ENCODE data around the gene COL28A1. TPM values are rescaled to one million over a fixed set of nuclear protein-coding genes. Genes with fewer than 3 reads are reported as not detected.
"Not testable (repeated sequence)": the region's sequence is repeated elsewhere in the genome, so short reads cannot be mapped to it uniquely, and the experiment has no call there.

Gene COL28A1
- total RNA-seq, 2 donors from 2014 or later: 0.09 TPM; not detected in 1

GRCh38 chr7:7424151-7424873 lies 111.4 kb downstream of the COL28A1 start:
- peak overlapping the region in 1 of 2 donors; percentile 57 for H3K27ac Mint-ChIP-seq
- ATAC-seq (peak; percentile 83 to 94), DNase-seq (ENCODE audit: low spot score in 2 of 2) (peak in 1 of 2 donors; percentile 41)
- H3K9me3 Mint-ChIP-seq: no peaks in the 10 kb centered on the region
- H3K36me3 Mint-ChIP-seq: no peaks in the 10 kb centered on the region

- H3K9me3 Mint-ChIP-seq: no peaks in the 10 kb centered on the region
- ATAC-seq (no peak), DNase-seq (ENCODE audit: low spot score in 2 of 2) (no peak)
- no peaks in the 10 kb centered on the region for H3K36me3 Mint-ChIP-seq
- H3K27ac Mint-ChIP-seq: no peak overlapping the region
Measured at GRCh38 chr7:7422641-7423040, 113.0 kb downstream of the COL28A1 start.

GRCh38 chr7:7421826-7422225 lies 113.8 kb downstream of the COL28A1 start:
- DNase-seq (ENCODE audit: low spot score in 2 of 2) (no peak), ATAC-seq (no peak)
- Mint-ChIP-seq H3K27ac (no peak overlapping the region), H3K36me3 (no peaks in the 10 kb centered on the region), H3K9me3 (no peaks in the 10 kb centered on the region)

GRCh38 chr7:7418997-7419396 lies 116.7 kb downstream of the COL28A1 start:
- Mint-ChIP-seq H3K27ac (no peak overlapping the region), H3K36me3 (no peaks in the 10 kb centered on the region), H3K9me3 (no peaks in the 10 kb centered on the region)
- ATAC-seq (no peak), DNase-seq (ENCODE audit: low spot score in 2 of 2) (no peak)

- H3K27ac Mint-ChIP-seq: no peak overlapping the region
- H3K36me3 Mint-ChIP-seq: no peaks in the 10 kb centered on the region
- DNase-seq (ENCODE audit: low spot score in 2 of 2) (no peak), ATAC-seq (no peak)
- H3K9me3 Mint-ChIP-seq: no peaks in the 10 kb centered on the region
Measured at GRCh38 chr7:7417851-7418250, 117.8 kb downstream of the COL28A1 start.

- Mint-ChIP-seq H3K36me3 (no peaks in the 10 kb centered on the region), H3K9me3 (no peaks in the 10 kb centered on the region), H3K27ac (no peak overlapping the region)
- ATAC-seq: no peak
- no peak for DNase-seq (ENCODE audit: low spot score in 2 of 2)
Measured at GRCh38 chr7:7417414-7417813, 118.3 kb downstream of the COL28A1 start.

- ATAC-seq: peak; percentile 79 to 83
- no peaks in the 10 kb centered on the region for H3K36me3 Mint-ChIP-seq
- no peaks in the 10 kb centered on the region for H3K9me3 Mint-ChIP-seq
- H3K27ac Mint-ChIP-seq: no peak overlapping the region
- DNase-seq (ENCODE audit: low spot score in 2 of 2): no peak
Measured at GRCh38 chr7:7416031-7416858, 119.4 kb downstream of the COL28A1 start.

- Mint-ChIP-seq H3K9me3 (no peaks in the 10 kb centered on the region), H3K36me3 (no peaks in the 10 kb centered on the region), H3K27ac (no peak overlapping the region)
- no peak for DNase-seq (ENCODE audit: low spot score in 2 of 2)
- no peak for ATAC-seq
Measured at GRCh38 chr7:7414791-7415603, 120.7 kb downstream of the COL28A1 start.

- Mint-ChIP-seq H3K36me3 (peaks cover 5 to 6% of the 10 kb centered on the region in 2 donors), H3K27ac (no peak overlapping the region), H3K9me3 (peaks cover 5 to 6% of the 10 kb centered on the region in 2 donors)
- ATAC-seq: no peak
- no peak for DNase-seq (ENCODE audit: low spot score in 2 of 2)
Measured at GRCh38 chr7:7408001-7408770, 127.5 kb downstream of the COL28A1 start.

- Mint-ChIP-seq H3K36me3 (peaks cover 5 to 6% of the 10 kb centered on the region in 2 donors), H3K9me3 (peaks cover 5 to 6% of the 10 kb centered on the region in 2 donors), H3K27ac (no peak overlapping the region)
- ATAC-seq: no peak
- no peak for DNase-seq (ENCODE audit: low spot score in 2 of 2)
Measured at GRCh38 chr7:7405461-7405860, 130.2 kb downstream of the COL28A1 start.

GRCh38 chr7:7399707-7400106 lies 136.0 kb downstream of the COL28A1 start:
- H3K27ac Mint-ChIP-seq: no peak overlapping the region
- DNase-seq (ENCODE audit: low spot score in 2 of 2) (no peak), ATAC-seq (no peak)
- H3K9me3 Mint-ChIP-seq: no peaks in the 10 kb centered on the region
- H3K36me3 Mint-ChIP-seq: no peaks in the 10 kb centered on the region

- ATAC-seq (no peak), DNase-seq (ENCODE audit: low spot score in 2 of 2) (no peak)
- Mint-ChIP-seq H3K27ac (no peak overlapping the region), H3K9me3 (peaks cover 20 to 23% of the 10 kb centered on the region in 2 donors), H3K36me3 (peaks cover 20 to 24% of the 10 kb centered on the region in 2 donors)
Measured at GRCh38 chr7:7395785-7396184, 139.9 kb downstream of the COL28A1 start.

GRCh38 chr7:7388164-7388563 lies 147.5 kb downstream of the COL28A1 start:
- Mint-ChIP-seq H3K36me3 (peaks cover 20 to 24% of the 10 kb centered on the region in 2 donors), H3K9me3 (peaks cover 20 to 25% of the 10 kb centered on the region in 2 donors)
- not testable (repeated sequence) for ATAC-seq; H3K27ac Mint-ChIP-seq; DNase-seq (ENCODE audit: low spot score in 2 of 2)

- no peaks in the 10 kb centered on the region for H3K9me3 Mint-ChIP-seq
- no peak overlapping the region for H3K27ac Mint-ChIP-seq
- no peak for DNase-seq (ENCODE audit: low spot score in 2 of 2)
- no peaks in the 10 kb centered on the region for H3K36me3 Mint-ChIP-seq
- ATAC-seq: no peak
Measured at GRCh38 chr7:7385421-7385820, 150.3 kb downstream of the COL28A1 start.

GRCh38 chr7:7384228-7384627 lies 151.4 kb downstream of the COL28A1 start:
- no peak overlapping the region for H3K27ac Mint-ChIP-seq
- no peak for DNase-seq (ENCODE audit: low spot score in 2 of 2)
- H3K9me3 Mint-ChIP-seq: no peaks in the 10 kb centered on the region
- ATAC-seq: no peak
- no peaks in the 10 kb centered on the region for H3K36me3 Mint-ChIP-seq

- no peaks in the 10 kb centered on the region for H3K9me3 Mint-ChIP-seq
- H3K36me3 Mint-ChIP-seq: no peaks in the 10 kb centered on the region
- no peak for ATAC-seq
- no peak overlapping the region for H3K27ac Mint-ChIP-seq
- no peak for DNase-seq (ENCODE audit: low spot score in 2 of 2)
Measured at GRCh38 chr7:7375538-7375937, 160.1 kb downstream of the COL28A1 start.
